Prostate gland (tissue), 1 donor: Measurements from ENCODE around the gene LRRC41.
"Not testable (repeated sequence)": the region's sequence is repeated elsewhere in the genome, so short reads cannot be mapped to it uniquely, and the experiment has no call there.

Source experiments
- POLR2A ChIP-seq: fragments of 450-650 bp; IDR thresholded peaks from one replicate; pipeline ENCODE4 v1.6.1; 2016; ENCODE audit warnings: antibody characterized with exemption, mild to moderate bottlenecking
- POLR2AphosphoS5 ChIP-seq: sonication (generic); formaldehyde crosslinking; IDR thresholded peaks from one replicate; pipeline ENCODE4 v1.6.1; 2017; ENCODE audit warnings: antibody characterized with exemption

DNA sequence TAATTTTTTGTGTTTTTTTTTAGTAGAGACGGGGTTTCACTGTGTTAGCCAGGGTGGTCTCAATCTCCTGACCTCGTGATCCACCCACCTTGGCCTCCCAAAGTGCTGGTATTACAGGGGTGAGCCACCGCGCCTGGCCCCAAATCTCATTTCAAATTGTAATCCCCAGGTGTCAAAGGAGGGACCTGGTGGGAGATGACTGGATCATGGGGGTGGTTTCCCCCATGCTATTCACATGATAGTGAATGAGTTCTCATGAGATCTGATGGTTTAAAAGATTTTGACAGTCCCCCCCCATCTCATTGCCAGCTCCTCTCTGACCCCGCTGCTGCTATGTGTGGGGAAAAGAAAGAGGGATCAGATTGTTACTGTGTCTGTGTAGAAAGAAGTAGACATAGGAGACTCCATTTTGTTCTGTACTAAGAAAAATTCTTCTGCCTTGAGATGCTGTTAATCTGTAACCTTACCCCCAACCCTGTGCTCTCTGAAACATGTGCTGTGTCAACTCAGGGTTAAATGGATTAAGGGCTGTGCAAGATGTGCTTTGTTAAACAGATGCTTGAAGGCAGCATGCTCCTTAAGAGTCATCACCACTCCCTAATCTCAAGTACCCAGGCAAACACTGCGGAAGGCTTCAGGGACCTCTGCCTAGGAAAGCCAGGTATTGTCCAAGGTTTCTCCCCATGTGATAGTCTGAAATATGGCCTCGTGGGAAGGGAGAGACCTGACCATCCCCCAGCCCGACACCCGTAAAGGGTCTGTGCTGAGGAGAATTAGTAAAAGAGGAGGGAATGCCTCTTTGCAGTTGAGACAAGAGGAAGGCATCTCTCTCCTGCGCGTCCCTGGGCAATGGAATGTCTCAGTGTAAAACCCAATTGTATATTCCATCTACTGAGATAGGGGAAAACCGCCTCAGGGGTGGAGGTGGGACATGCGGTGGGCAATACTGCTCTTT, 16.8 kb upstream of the LRRC41 start:
- TF ChIP-seq POLR2A, POLR2AphosphoS5: not testable (repeated sequence)
